ENCODE measurements around the gene EPN2. TPM values are rescaled to one million over a fixed set of nuclear protein-coding genes. Genes with fewer than 3 reads are reported as not detected.

EPN2 gene
- total RNA-seq, 1 experiment from 2014 or later = 73.1 TPM

DNA sequence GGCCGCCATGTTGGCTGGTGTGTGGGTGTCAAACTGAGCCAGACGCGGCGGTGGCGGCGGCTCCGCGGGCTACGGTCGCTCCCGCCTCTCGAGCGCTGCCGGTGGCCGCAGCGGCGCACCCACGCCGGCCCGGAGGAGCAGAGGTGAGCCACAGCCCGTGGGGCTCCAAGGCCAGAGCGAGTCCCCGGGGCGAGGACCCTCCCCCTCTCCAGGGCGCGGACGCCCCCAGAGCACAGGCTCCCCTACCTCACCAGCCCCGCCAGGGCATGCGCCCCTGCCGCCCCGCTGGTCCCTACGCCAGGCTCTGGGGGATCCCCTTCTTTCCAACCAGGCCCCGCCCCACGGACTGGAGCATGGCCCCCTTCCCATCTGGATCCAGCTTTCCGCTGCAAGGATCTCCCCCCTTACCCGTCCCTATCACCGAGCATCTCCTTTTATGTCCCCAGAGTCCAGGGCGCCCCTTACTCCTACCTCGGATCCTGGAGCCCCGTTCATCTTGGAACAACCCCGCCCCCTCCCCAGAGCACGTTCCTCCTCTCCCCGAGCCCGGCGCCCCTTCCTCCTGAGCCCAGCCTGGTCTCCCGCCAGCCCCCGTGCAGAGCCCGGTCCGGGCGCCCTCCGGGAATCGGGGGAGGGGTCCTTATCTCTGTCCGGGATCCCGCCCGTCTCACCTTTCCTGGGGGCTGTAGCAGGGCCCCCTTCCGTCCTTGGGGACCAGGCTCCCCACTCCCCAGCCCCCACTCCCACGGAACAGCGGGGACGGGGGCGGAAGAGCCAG, 412 bp downstream of the EPN2 start:
- Histone ChIP-seq H3K79me2 (ENCODE audit: insufficient read depth, low read length) (peaks cover 48% of the 10 kb centered on the region), H2AFZ (ENCODE audit: low read depth, low read length, poor library complexity, severe bottlenecking) (no peak overlapping the region), H4K20me1 (ENCODE audit: insufficient read depth) (no peaks in the 10 kb centered on the region), H3K4me1 (ENCODE audit: control insufficient read depth in 1 of 2, insufficient read depth in 2 of 2, low read length in 2 of 2) (peaks cover 22 to 29% of the 10 kb centered on the region in 2 experiments), H3K27me3 (ENCODE audit: insufficient read depth, low read length) (no peaks in the 10 kb centered on the region), H3K9ac (ENCODE audit: low read length) (peak overlapping the region; percentile 94), H3K27ac (ENCODE audit: low read depth, low read length) (peak overlapping the region; percentile 98), H3K9me2 (ENCODE audit: insufficient read depth) (no peaks in the 10 kb centered on the region), H3K4me3 (replicated peaks in 1 of 2; ENCODE audit: low read depth in 1 of 2, low read length in 2 of 2) (peak overlapping the region; percentile 95 to 99), H3K4me2 (ENCODE audit: low read length) (peak overlapping the region; percentile 91), H3K9me3 (ENCODE audit: control insufficient read depth in 1 of 2, insufficient read depth in 1 of 2, low read depth in 1 of 2, low read length in 2 of 2) (no peaks in the 10 kb centered on the region), H3K36me3 (ENCODE audit: control insufficient read depth in 1 of 2, insufficient read depth in 2 of 2, low read length in 2 of 2) (peaks cover 0 to 7% of the 10 kb centered on the region in 2 experiments; a peak in 1 of 4 replicates)
- no peak for DNase-seq (ENCODE audit: low read depth, low spot score)
- TF ChIP-seq, protein P1, sequence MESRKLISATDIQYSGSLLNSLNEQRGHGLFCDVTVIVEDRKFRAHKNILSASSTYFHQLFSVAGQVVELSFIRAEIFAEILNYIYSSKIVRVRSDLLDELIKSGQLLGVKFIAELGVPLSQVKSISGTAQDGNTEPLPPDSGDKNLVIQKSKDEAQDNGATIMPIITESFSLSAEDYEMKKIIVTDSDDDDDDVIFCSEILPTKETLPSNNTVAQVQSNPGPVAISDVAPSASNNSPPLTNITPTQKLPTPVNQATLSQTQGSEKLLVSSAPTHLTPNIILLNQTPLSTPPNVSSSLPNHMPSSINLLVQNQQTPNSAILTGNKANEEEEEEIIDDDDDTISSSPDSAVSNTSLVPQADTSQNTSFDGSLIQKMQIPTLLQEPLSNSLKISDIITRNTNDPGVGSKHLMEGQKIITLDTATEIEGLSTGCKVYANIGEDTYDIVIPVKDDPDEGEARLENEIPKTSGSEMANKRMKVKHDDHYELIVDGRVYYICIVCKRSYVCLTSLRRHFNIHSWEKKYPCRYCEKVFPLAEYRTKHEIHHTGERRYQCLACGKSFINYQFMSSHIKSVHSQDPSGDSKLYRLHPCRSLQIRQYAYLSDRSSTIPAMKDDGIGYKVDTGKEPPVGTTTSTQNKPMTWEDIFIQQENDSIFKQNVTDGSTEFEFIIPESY (IDR thresholded peaks at IDR 0.05; ENCODE audit: extremely low read depth, insufficient replicate concordance, low read length) = no peak
- TF ChIP-seq POLR2AphosphoS5 (IDR thresholded peaks at IDR 0.05; ENCODE audit: low read depth, low read length) (peak; percentile 82), EGR1 (IDR thresholded peaks at IDR 0.05; ENCODE audit: low read depth) (peak; percentile 62), ZFX (IDR thresholded peaks at IDR 0.05) (peak; percentile 16; the same call in 1 of the 2 replicates), YY1 (IDR thresholded peaks at IDR 0.05; ENCODE audit: extremely low read depth, insufficient replicate concordance, low read depth, low read length) (no peak)
- TF ChIP-seq, protein P2, sequence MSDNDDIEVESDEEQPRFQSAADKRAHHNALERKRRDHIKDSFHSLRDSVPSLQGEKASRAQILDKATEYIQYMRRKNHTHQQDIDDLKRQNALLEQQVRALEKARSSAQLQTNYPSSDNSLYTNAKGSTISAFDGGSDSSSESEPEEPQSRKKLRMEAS (IDR thresholded peaks at IDR 0.05) = peak; percentile 54; the same call in 1 of the 2 replicates
- CTCF ChIA-PET = no interaction called here
- BruUV-seq (replicated peaks) = no TSS peak
- intact Hi-C loops (cut with micrococcal nuclease) = no loop called here
- RAD21 ChIA-PET (ENCODE audit: low non-redundant PET in 1 of 2, low total read pairs in 2 of 2, uncharacterized antibody in 2 of 2, unreplicated experiment in 2 of 2) = no interaction called here
- ATAC-seq = peak; percentile 45
- POLR2A ChIA-PET = interaction anchor here (1.1 to 1.2 kb wide), 2 partner anchors 10 to 85 kb away, joined by 3 read pairs; no protein-coding TSS in a partner anchor
